ENCODE measurements around the gene NOL4L. TPM values are rescaled to one million over a fixed set of nuclear protein-coding genes. Genes with fewer than 3 reads are reported as not detected.

The NOL4L gene
- polyA plus RNA-seq, 3 donors = 1.1 to 30.9 (median 2.8) TPM

GRCh38 chr20:32442630-32443373 is 142.3 kb downstream of the NOL4L start:
- Histone ChIP-seq H3K79me2 (ENCODE audit: insufficient read depth, low read length) (no peaks in the 10 kb centered on the region), H3K4me2 (replicated peaks; ENCODE audit: extremely low read depth, low read length, poor library complexity, severe bottlenecking) (no peak overlapping the region), H3K27me3 (ENCODE audit: control insufficient read depth in 2 of 2, insufficient read depth in 2 of 2, low read length in 2 of 2) (no peaks in the 10 kb centered on the region), H3K4me3 (replicated peaks in 1 of 3; ENCODE audit: low read depth in 2 of 3, low read length in 3 of 3) (no peak overlapping the region), H3K36me3 (replicated peaks in 1 of 2; ENCODE audit: control insufficient read depth in 1 of 2, insufficient read depth in 2 of 2, low read length in 2 of 2) (peaks cover 37 to 96% of the 10 kb centered on the region in 2 donors), H3K9me3 (replicated peaks in 1 of 2; ENCODE audit: control insufficient read depth in 1 of 2, insufficient read depth in 1 of 2, low read length in 2 of 2) (no peaks in the 10 kb centered on the region), H4K20me1 (ENCODE audit: insufficient read depth, low read length) (peaks cover 10% of the 10 kb centered on the region), H3K4me1 (ENCODE audit: control insufficient read depth in 1 of 2, insufficient read depth in 2 of 2, low read length in 2 of 2) (no peaks in the 10 kb centered on the region), H3K27ac (ENCODE audit: low read depth in 1 of 2, low read length in 2 of 2) (no peak overlapping the region), H3K9ac (ENCODE audit: insufficient read depth, low read length, poor library complexity, severe bottlenecking) (no peak overlapping the region), H2AFZ (ENCODE audit: insufficient read depth, low read depth, low read length, poor library complexity, severe bottlenecking) (no peak overlapping the region)
- no peak overlapping the region for H3K4me3 Mint-ChIP-seq
- H3K9me3 Mint-ChIP-seq = no peaks in the 10 kb centered on the region
- no peak for DNase-seq
- no peak for TF ChIP-seq CTCF (IDR thresholded peaks at IDR 0.05)
- 80% methylated on average over 5 of the region's 10 CpGs for WGBS (ENCODE audit: insufficient coverage)
- intact Hi-C loops (cut with micrococcal nuclease) = no loop called here
- H3K36me3 Mint-ChIP-seq = peaks cover 58 to 63% of the 10 kb centered on the region in 2 donors
- peaks cover 2% of the 10 kb centered on the region for H3K4me1 Mint-ChIP-seq
- H3K27me3 Mint-ChIP-seq (ENCODE audit: low read depth in 3 of 3) = no peaks in the 10 kb centered on the region
- H3K27ac Mint-ChIP-seq = peak overlapping the region in 2 of 7 donors; percentile 33 to 55

- Histone ChIP-seq H2AFZ (ENCODE audit: insufficient read depth, low read depth, low read length, poor library complexity, severe bottlenecking) (no peak overlapping the region), H3K4me3 (replicated peaks in 1 of 3; ENCODE audit: low read depth in 2 of 3, low read length in 3 of 3) (no peak overlapping the region), H3K9me3 (replicated peaks in 1 of 2; ENCODE audit: control insufficient read depth in 1 of 2, insufficient read depth in 1 of 2, low read length in 2 of 2) (no peaks in the 10 kb centered on the region), H3K4me1 (ENCODE audit: control insufficient read depth in 1 of 2, insufficient read depth in 2 of 2, low read length in 2 of 2) (no peaks in the 10 kb centered on the region), H4K20me1 (ENCODE audit: insufficient read depth, low read length) (peaks cover 5% of the 10 kb centered on the region), H3K9ac (ENCODE audit: insufficient read depth, low read length, poor library complexity, severe bottlenecking) (no peak overlapping the region), H3K36me3 (replicated peaks in 1 of 2; ENCODE audit: control insufficient read depth in 1 of 2, insufficient read depth in 2 of 2, low read length in 2 of 2) (peaks cover 43 to 96% of the 10 kb centered on the region in 2 donors), H3K27me3 (ENCODE audit: control insufficient read depth in 2 of 2, insufficient read depth in 2 of 2, low read length in 2 of 2) (no peaks in the 10 kb centered on the region), H3K27ac (ENCODE audit: low read depth in 1 of 2, low read length in 2 of 2) (no peak overlapping the region), H3K4me2 (replicated peaks; ENCODE audit: extremely low read depth, low read length, poor library complexity, severe bottlenecking) (no peak overlapping the region), H3K79me2 (ENCODE audit: insufficient read depth, low read length) (no peaks in the 10 kb centered on the region)
- 100% methylated on average over 1 of the region's 4 CpGs for WGBS (ENCODE audit: insufficient coverage)
- H3K27ac Mint-ChIP-seq = no peak overlapping the region
- H3K9me3 Mint-ChIP-seq = no peaks in the 10 kb centered on the region
- peaks cover 54 to 64% of the 10 kb centered on the region in 2 donors for H3K36me3 Mint-ChIP-seq
- H3K4me3 Mint-ChIP-seq = no peak overlapping the region
- TF ChIP-seq CTCF (IDR thresholded peaks at IDR 0.05) = no peak
- no peaks in the 10 kb centered on the region for H3K27me3 Mint-ChIP-seq (ENCODE audit: low read depth in 3 of 3)
- H3K4me1 Mint-ChIP-seq = peaks cover 2% of the 10 kb centered on the region
- no peak for DNase-seq
- intact Hi-C loops (cut with micrococcal nuclease) = no loop called here
Measured at GRCh38 chr20:32441638-32442037, 143.5 kb downstream of the NOL4L start.

Data from CD14-positive monocyte (primary cell).